ENCODE data around the gene ZNF580.

Gene ZNF580

GRCh38 chr19:55663846-55664536 lies 23.2 kb downstream of the ZNF580 start:
- DNase-seq (ENCODE audit: low read depth), result no peak

GRCh38 chr19:55666343-55667005 lies 25.7 kb downstream of the ZNF580 start:
- no peak for DNase-seq (ENCODE audit: low read depth)

DNA sequence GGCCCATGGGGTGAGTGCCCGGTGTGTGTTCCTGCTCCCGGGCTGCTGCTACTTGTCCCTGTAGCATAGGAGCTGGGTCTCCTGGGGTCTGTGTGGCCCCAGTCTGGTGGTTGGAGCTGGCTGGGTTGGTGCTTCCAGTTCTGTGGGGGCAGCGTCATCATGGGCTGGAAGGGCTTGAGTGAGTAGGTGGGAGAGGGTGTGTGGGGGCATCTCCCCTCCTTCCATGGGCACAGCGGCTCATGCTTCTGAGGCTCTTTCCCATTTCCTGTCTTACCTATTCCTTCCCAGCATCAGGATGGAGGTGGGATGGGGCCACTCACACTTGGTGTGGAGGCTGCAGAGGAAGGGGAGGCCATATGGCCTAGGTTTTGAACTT lies 26.2 kb downstream of the ZNF580 start:
- no peak for DNase-seq (ENCODE audit: low read depth)

- DNase-seq (ENCODE audit: low read depth), result no peak
Observed at GRCh38 chr19:55667511-55667910, 26.7 kb downstream of the ZNF580 start.

DNA sequence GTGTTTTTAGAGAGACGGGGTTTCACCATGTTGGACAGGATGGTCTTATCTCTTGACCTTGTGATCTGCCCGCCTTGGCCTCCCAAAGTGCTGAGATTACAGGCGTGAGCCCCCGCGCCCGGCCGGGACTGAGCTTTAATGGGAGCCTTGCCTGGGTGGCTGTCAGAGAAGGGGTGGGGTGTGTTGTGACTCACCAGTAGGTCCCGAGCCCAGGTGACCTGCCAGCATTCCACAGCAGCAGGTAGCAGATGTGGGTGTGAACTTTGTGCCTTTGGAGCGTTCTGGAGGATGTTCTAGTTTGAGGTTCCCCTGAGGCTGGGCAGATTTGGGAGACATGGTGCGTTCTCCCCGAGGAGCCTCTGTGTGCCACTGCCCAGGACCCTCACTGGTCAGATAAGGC lies 27.2 kb downstream of the ZNF580 start:
- no peak for DNase-seq (ENCODE audit: low read depth)

- no peak for DNase-seq (ENCODE audit: low read depth)
Observed at GRCh38 chr19:55668603-55669348, 28.0 kb downstream of the ZNF580 start.

DNA sequence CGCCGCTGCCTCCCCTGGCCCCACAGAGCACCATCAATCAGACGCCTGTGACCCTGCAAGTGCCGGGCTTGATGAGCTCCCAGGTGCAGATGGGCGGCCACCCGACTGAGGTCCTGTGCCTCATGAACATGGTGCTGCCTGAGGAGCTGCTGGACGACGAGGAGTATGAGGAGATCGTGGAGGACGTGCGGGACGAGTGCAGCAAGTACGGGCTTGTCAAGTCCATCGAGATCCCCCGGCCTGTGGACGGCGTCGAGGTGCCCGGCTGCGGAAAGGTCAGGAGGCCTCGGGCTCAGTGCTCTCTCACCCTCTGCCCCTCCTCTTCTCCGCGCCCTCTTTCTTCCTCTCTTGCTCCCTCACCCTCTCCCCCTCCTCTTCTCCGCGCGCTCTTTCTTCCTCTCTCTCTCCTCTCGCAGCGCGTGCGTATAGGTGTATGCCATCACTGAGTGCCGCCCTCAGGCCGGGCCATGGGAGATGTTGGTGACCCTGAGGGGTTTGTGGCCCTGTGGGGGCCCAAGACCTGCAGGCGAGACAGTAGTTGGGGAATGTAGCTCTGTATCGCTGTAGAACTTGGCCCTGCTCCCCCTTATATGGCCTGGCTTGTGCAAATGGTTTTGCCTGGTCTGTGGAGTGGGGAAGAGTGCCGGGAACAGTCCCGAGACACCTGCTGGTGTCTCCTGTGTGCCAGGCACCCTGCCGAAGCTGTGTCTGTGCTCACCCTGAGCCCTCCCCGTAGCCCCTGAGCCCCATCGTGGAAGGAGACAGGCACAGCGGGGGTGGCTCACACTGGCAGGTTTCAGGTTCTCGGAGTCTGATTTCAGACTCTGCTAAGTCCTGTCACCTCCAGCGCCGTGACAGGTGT lies 28.8 kb downstream of the ZNF580 start:
- no peak for DNase-seq (ENCODE audit: low read depth)

GRCh38 chr19:55670280-55671053 lies 29.7 kb downstream of the ZNF580 start:
- no peak for DNase-seq (ENCODE audit: low read depth)

GRCh38 chr19:55671054-55671378 lies 30.2 kb downstream of the ZNF580 start:
- no peak for DNase-seq (ENCODE audit: low read depth)

DNA sequence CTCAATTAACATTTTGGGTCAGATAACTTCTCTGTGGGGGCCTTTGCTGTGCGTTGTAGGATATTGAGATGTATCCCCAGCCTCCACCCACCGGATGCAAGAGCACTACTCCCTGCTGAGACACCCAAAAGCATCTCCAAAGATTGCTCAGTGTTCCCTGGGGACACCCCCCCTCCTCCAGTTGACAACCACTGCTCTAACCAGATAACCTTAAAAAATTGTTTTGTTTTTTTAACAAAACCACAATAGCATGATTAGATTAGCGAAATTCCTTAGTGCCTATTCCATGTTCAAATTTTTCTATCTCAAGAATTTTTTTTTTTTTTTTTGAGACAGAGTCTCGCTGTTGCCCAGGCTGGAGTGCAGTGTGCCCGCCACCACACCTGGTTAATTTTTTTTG lies 31.6 kb downstream of the ZNF580 start:
- DNase-seq (ENCODE audit: low read depth), result no peak

DNA sequence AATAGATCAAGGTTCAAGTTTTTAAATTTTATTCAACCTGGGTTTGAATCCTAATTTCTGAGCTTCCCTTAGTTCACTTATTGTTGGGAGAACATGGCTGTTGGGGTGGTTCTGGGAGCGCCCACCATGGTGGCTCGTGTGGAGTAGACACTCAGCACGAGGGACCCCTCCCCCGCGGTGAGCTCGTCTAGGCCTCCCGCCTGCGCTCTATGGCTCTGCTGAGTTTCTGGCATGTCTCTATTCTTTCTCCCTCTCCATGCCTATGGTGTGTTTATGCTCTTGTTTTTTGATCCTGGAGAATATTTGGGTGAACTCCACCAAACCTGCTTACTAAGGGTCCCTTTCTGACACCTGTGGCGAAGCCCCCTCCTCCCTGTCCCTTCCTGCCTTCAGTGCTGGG lies 32.7 kb downstream of the ZNF580 start:
- no peak for DNase-seq (ENCODE audit: low read depth)

DNA sequence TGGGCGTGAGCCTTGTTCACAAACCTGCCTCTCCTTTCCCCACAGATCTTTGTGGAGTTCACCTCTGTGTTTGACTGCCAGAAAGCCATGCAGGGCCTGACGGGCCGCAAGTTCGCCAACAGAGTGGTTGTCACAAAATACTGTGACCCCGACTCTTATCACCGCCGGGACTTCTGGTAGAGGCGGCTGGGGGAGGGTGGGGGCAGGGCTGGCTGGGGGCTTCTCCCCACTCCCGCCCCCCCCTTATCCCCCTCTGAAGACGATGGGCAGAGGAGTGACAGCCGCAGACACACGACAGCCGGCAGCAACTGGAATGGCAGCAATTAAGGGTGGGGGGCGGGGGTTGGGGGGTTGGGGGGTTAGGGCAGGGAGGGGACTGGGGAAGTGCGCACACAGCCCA lies 33.1 kb downstream of the ZNF580 start:
- DNase-seq (ENCODE audit: low read depth), result no peak

DNA sequence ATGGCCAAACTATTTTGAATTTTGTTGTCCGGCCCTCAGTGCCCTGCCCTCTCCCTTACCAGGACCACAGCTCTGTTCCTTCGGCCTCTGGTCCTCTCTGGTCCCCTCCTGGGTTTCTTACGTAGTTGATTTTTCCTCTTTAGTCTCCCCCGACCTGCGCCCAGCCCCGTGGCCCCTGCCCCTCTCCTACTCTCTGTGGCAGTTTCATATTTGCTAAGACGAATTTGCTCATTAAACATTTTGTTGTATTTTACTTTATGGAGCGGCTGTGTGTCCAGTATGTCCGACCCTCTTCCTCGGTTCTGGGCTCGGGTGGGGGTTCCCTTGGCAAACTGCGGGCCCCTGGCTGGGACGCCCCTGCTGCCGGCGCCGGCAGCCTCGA lies 33.6 kb downstream of the ZNF580 start:
- DNase-seq (ENCODE audit: low read depth), result no peak

GRCh38 chr19:55674841-55675660 lies 34.2 kb downstream of the ZNF580 start, which contains the start of gene EPN1:
TSS of gene EPN1 (plus strand) at chr19:55675226. CDS start at chr19:55678628, 3,402 bp downstream.
- DNase-seq (ENCODE audit: low read depth), result peak; percentile 93

DNA sequence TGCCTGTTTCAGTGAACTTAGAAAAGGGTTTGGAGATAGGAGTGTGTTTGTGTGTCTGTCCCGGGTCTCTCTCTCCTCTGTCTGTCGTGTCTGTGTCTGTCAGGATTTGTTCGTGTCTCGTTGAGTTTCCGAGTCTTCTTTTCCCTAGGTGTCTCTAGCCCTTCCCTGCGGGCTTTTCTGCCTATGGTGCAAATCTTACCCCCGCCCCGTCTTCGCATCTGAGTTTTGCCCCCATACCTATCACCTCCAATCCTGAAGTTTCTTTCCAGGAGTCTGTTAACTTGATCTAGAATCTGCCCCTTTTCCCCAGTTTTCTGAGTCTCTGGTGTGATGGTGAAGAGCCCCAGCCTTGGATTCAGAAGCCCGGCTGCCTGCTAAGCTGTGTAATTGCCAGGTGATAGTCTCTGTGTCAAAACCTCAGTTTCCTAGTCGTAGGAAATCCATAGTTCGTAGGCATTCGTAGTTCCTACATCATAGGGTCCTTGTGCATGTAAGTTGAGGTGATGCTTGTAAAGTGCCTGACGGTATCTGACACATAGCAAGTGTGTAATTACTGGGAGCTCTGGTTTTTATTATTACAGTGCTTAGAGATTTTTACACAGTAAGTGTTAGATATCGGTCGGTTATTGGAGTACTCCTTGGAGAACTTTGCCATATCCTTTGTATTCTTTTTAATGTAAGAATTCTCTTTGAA lies 35.0 kb downstream of the ZNF580 start:
- DNase-seq (ENCODE audit: low read depth), result no peak

DNA sequence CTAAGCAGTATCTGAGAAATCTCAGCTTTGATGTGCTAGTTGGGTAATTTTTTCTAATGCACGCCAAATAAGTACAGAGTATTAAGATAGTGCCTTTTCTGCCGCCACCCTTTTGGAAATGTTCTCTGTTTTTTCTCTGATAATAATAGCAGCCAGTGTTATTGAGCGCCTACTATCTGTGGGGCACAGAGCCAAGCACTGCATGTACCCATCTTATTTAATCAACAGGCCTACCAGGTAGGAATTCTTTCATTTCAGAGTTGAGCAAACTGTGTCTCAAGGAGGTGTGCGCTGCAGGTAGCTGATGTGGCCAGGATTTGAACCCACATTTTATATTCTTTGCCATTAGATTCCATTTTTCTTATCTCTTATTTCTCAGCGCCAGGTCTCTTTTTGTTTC lies 35.6 kb downstream of the ZNF580 start:
- no peak for DNase-seq (ENCODE audit: low read depth)

- no peak for DNase-seq (ENCODE audit: low read depth)
Observed at GRCh38 chr19:55676889-55677505, 36.2 kb downstream of the ZNF580 start.

DNA sequence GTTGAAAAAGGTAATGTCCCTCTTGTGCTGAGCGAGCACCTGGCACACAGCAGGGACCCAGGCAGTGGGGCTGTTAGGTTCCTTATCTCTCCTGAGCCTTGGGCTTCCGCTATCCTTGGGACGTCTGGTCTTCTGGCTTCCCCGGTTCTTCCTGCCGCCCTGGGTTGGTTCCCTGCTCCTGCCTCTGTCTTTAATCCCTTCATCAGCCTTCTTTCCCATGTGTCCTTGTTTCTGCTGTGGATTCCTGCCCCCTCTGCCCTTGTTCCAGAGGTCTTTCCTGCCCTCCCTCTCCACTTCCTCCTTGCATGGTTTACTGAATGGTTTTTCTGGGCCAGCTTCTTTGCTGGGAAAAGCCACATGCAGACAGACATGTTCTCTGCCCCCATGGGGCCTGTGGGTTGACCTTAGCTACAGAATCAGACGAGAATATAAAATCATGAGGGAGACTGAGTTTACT lies 36.8 kb downstream of the ZNF580 start:
- DNase-seq (ENCODE audit: low read depth), result no peak

GRCh38 chr19:55678121-55678671 lies 37.4 kb downstream of the ZNF580 start:
- no peak for DNase-seq (ENCODE audit: low read depth)

Measured in stimulated activated CD8-positive, alpha-beta memory T cell treated with anti-CD3 and anti-CD28 coated beads, Interleukin-15, amount 100 ng/mL, for 1 hour (primary cell).